Parathyroid adenoma (tissue), 2 donors: ENCODE results near the gene TNRC18.

Experiments
- H2AFZ ChIP-seq: fragments of 300-600 bp; sonication (generic); one replicate; pipeline ENCODE4 v1.7.0; 2017; ENCODE audit warnings: antibody characterized with exemption, mild to moderate bottlenecking
- H3K27ac ChIP-seq: fragments of 300-600 bp; sonication (generic); one replicate; pipeline ENCODE4 v1.7.0; 2017
- H3K27me3 ChIP-seq: fragments of 300-600 bp; sonication (generic); one replicate; pipeline ENCODE4 v1.7.0; 2017; ENCODE audit warnings: low read length; ENCODE audit not compliant: control insufficient read depth, insufficient read depth
- H3K36me3 ChIP-seq: fragments of 300-600 bp; sonication (generic); one replicate; pipeline ENCODE4 v1.7.0; 2017; ENCODE audit warnings: low read length; ENCODE audit not compliant: control insufficient read depth, insufficient read depth
- H3K4me1 ChIP-seq: fragments of 300-600 bp; sonication (generic); one replicate; pipeline ENCODE4 v1.7.0; 2017; ENCODE audit warnings: control low read depth
- H3K4me2 ChIP-seq: fragments of 300-600 bp; sonication (generic); one replicate; pipeline ENCODE4 v1.7.0; 2017; ENCODE audit warnings: low read length
- H3K4me3 ChIP-seq: fragments of 300-600 bp; sonication (generic); one replicate; pipeline ENCODE4 v1.7.0; 2017; ENCODE audit warnings: low read depth, low read length
- H3K79me2 ChIP-seq: fragments of 300-600 bp; sonication (generic); one replicate; pipeline ENCODE4 v1.7.0; 2017; ENCODE audit warnings: control low read depth
- H3K9ac ChIP-seq: fragments of 300-600 bp; sonication (generic); one replicate; pipeline ENCODE4 v1.7.0; 2017; ENCODE audit warnings: mild to moderate bottlenecking
- H3K9me3 ChIP-seq: fragments of 300-600 bp; sonication (generic); one replicate; pipeline ENCODE4 v1.7.0; 2017; ENCODE audit warnings: low read length; ENCODE audit not compliant: control insufficient read depth
- TF ChIP-seq, protein P1 (sequence below): fragments of 300-600 bp; sonication (generic); IDR thresholded peaks from one replicate; pipeline ENCODE4 v1.7.0; 2017; ENCODE audit warnings: antibody characterized with exemption, mild to moderate bottlenecking
- donor health status: primary hyperparathyroidism.

TNRC18 gene

GRCh38 chr7:5406957-5407945 lies 16.4 kb downstream of the TNRC18 start:
- Histone ChIP-seq H3K79me2 (peaks cover 79% of the 10 kb centered on the region), H3K4me2 (no peak overlapping the region), H3K9me3 (no peaks in the 10 kb centered on the region), H3K27ac (no peak overlapping the region), H3K4me1 (no peaks in the 10 kb centered on the region), H2AFZ (no peak overlapping the region), H3K4me3 (no peak overlapping the region), H3K9ac (no peak overlapping the region), H3K36me3 (no peaks in the 10 kb centered on the region), H3K27me3 (no peaks in the 10 kb centered on the region)
- TF ChIP-seq, protein P1, sequence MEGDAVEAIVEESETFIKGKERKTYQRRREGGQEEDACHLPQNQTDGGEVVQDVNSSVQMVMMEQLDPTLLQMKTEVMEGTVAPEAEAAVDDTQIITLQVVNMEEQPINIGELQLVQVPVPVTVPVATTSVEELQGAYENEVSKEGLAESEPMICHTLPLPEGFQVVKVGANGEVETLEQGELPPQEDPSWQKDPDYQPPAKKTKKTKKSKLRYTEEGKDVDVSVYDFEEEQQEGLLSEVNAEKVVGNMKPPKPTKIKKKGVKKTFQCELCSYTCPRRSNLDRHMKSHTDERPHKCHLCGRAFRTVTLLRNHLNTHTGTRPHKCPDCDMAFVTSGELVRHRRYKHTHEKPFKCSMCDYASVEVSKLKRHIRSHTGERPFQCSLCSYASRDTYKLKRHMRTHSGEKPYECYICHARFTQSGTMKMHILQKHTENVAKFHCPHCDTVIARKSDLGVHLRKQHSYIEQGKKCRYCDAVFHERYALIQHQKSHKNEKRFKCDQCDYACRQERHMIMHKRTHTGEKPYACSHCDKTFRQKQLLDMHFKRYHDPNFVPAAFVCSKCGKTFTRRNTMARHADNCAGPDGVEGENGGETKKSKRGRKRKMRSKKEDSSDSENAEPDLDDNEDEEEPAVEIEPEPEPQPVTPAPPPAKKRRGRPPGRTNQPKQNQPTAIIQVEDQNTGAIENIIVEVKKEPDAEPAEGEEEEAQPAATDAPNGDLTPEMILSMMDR = no peak

DNA sequence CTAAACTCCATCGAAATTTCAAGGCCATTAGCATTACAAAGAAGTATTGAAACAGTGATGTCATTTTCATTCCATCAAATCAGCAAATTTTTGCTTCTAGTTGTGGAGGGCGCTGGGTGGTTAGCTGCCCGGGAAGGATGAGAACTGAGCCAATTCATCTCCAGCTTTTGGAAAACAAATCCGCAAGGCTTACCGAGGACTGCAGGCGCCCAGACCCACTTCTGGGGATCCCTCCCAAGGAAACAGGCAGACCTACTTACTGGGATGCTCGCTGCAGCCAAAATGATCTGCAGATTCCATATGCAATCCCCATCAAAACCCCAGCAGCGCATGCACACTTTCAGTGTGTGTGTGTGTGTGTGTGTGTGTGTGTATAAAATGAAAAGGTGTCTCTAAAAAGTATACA lies 19.2 kb downstream of the TNRC18 start:
- Histone ChIP-seq H3K4me2 (no peak overlapping the region), H3K79me2 (peaks cover 90% of the 10 kb centered on the region), H3K4me1 (no peaks in the 10 kb centered on the region), H3K27ac (no peak overlapping the region), H3K4me3 (no peak overlapping the region), H2AFZ (no peak overlapping the region), H3K9ac (no peak overlapping the region), H3K27me3 (no peaks in the 10 kb centered on the region), H3K36me3 (no peaks in the 10 kb centered on the region), H3K9me3 (no peaks in the 10 kb centered on the region)
- TF ChIP-seq, protein P1 = no peak

DNA sequence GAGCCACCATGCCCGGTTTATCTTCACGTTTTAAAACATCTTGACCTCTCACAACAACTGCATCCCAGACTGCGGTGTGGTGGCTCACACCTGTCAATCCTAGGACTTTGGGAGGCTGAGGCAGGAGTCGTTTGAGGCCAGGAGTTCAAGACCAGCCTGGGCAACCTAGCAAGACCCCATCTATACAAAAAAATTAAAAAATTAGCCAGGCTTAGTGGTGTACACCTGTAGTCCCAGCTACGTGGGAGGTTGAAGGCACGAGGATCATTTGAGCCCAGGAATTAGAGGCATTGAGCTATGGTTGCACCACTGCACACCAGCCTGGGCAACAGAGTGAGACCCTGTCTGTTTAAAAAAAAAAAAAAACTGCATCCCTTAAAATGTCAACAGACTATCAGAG lies 20.2 kb downstream of the TNRC18 start:
- H3K9ac ChIP-seq = no peak overlapping the region
- no peaks in the 10 kb centered on the region for H3K4me1 ChIP-seq
- H3K9me3 ChIP-seq = no peaks in the 10 kb centered on the region
- H3K27ac ChIP-seq = no peak overlapping the region
- no peak overlapping the region for H3K4me2 ChIP-seq
- no peaks in the 10 kb centered on the region for H3K27me3 ChIP-seq
- H3K4me3 ChIP-seq = no peak overlapping the region
- TF ChIP-seq, protein P1 = no peak
- H3K79me2 ChIP-seq = peaks cover 95% of the 10 kb centered on the region
- no peak overlapping the region for H2AFZ ChIP-seq
- H3K36me3 ChIP-seq = no peaks in the 10 kb centered on the region

DNA sequence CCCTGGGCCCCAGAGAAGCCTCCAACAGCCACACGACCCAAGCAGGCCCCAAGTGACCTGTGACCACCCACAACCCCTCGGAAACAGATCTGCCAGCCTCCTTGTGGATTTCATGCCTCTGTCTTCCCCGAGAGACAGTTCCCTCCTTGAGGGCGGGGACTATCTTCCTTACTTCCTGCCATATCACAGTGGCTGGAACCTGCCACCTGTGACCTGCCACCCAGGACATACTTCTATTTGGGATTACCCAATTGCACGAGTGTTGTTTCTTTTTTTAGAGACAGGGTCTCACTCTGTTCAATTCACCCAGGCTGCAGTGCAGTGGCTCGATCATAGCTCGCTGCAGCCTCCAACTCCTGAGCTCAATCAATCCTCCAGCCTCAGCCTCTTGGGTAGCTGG lies 25.9 kb downstream of the TNRC18 start:
- no peaks in the 10 kb centered on the region for H3K4me1 ChIP-seq
- no peak overlapping the region for H3K4me2 ChIP-seq
- H3K9me3 ChIP-seq = no peaks in the 10 kb centered on the region
- H3K79me2 ChIP-seq = peaks cover 93% of the 10 kb centered on the region
- H3K9ac ChIP-seq = no peak overlapping the region
- no peak overlapping the region for H2AFZ ChIP-seq
- TF ChIP-seq, protein P1 = no peak
- no peaks in the 10 kb centered on the region for H3K27me3 ChIP-seq
- no peak overlapping the region for H3K27ac ChIP-seq
- no peak overlapping the region for H3K4me3 ChIP-seq
- no peaks in the 10 kb centered on the region for H3K36me3 ChIP-seq
